ENCODE results near the gene AIF1L. TPM values are rescaled to one million over a fixed set of nuclear protein-coding genes. Genes with fewer than 3 reads are reported as not detected.

The AIF1L gene
- total and polyA plus RNA-seq, 2 experiments from 2014 or later = 4.2 to 6.0 TPM

GRCh38 chr9:131104016-131104740 is 7.8 kb downstream of the AIF1L start:
- no peaks in the 10 kb centered on the region for H4K20me1 ChIP-seq (ENCODE audit: insufficient read depth, poor library complexity, severe bottlenecking)

GRCh38 chr9:131105952-131106351 is 9.6 kb downstream of the AIF1L start:
- Histone ChIP-seq H3K27ac (no peak overlapping the region), H3K36me3 (replicated peaks; ENCODE audit: insufficient read depth, low read depth) (no peaks in the 10 kb centered on the region), H3K9me2 (replicated peaks; ENCODE audit: insufficient read depth) (no peaks in the 10 kb centered on the region), H3K79me2 (no peaks in the 10 kb centered on the region), H3K4me2 (no peak overlapping the region), H3K9me3 (ENCODE audit: low read depth) (no peaks in the 10 kb centered on the region), H3K27me3 (no peaks in the 10 kb centered on the region), H4K20me1 (ENCODE audit: insufficient read depth, poor library complexity, severe bottlenecking) (no peaks in the 10 kb centered on the region), H3K4me1 (ENCODE audit: insufficient read depth) (no peaks in the 10 kb centered on the region), H2AFZ (no peak overlapping the region), H3K4me3 (no peak overlapping the region)
- no peak for TF ChIP-seq EZH2phosphoT487 (IDR thresholded peaks at IDR 0.05; ENCODE audit: low read depth, severe bottlenecking, unreplicated experiment)
- no peak for TF ChIP-seq EZH2 (IDR thresholded peaks at IDR 0.05; ENCODE audit: borderline replicate concordance)
- TF ChIP-seq CTCF (IDR thresholded peaks at IDR 0.05; ENCODE audit: poor library complexity) = no peak
- WGBS (ENCODE audit: low lambda C conversion rate, missing lambda C conversion rate) = 97% methylated on average over 8 of the region's 8 CpGs
- DNase-seq (ENCODE audit: low spot score) = no peak

More at GRCh38 chr9:131104016-131104740, 7.8 kb downstream of the AIF1L start:
- Histone ChIP-seq H3K4me1 (ENCODE audit: insufficient read depth) (no peaks in the 10 kb centered on the region), H3K79me2 (no peaks in the 10 kb centered on the region), H3K36me3 (replicated peaks; ENCODE audit: insufficient read depth, low read depth) (no peaks in the 10 kb centered on the region), H3K4me2 (no peak overlapping the region), H3K9me3 (ENCODE audit: low read depth) (no peaks in the 10 kb centered on the region), H3K27ac (no peak overlapping the region), H2AFZ (no peak overlapping the region), H3K27me3 (no peaks in the 10 kb centered on the region), H3K9me2 (replicated peaks; ENCODE audit: insufficient read depth) (no peaks in the 10 kb centered on the region), H3K4me3 (no peak overlapping the region)
- 82% methylated on average over 5 of the region's 5 CpGs for WGBS (ENCODE audit: low lambda C conversion rate, missing lambda C conversion rate)
- TF ChIP-seq EZH2 (IDR thresholded peaks at IDR 0.05; ENCODE audit: borderline replicate concordance) (no peak), CTCF (IDR thresholded peaks at IDR 0.05; ENCODE audit: poor library complexity) (no peak), EZH2phosphoT487 (IDR thresholded peaks at IDR 0.05; ENCODE audit: low read depth, severe bottlenecking, unreplicated experiment) (no peak)
- no peak for DNase-seq (ENCODE audit: low spot score)

GRCh38 chr9:131107760-131108159 is 11.4 kb downstream of the AIF1L start:
- Histone ChIP-seq H3K4me3 (no peak overlapping the region), H3K27me3 (no peaks in the 10 kb centered on the region), H3K4me1 (ENCODE audit: insufficient read depth) (no peaks in the 10 kb centered on the region), H2AFZ (no peak overlapping the region), H3K4me2 (no peak overlapping the region), H4K20me1 (ENCODE audit: insufficient read depth, poor library complexity, severe bottlenecking) (no peaks in the 10 kb centered on the region), H3K27ac (no peak overlapping the region), H3K79me2 (no peaks in the 10 kb centered on the region), H3K9me3 (ENCODE audit: low read depth) (no peaks in the 10 kb centered on the region), H3K36me3 (replicated peaks; ENCODE audit: insufficient read depth, low read depth) (no peaks in the 10 kb centered on the region), H3K9me2 (replicated peaks; ENCODE audit: insufficient read depth) (no peaks in the 10 kb centered on the region)
- 83% methylated on average over 8 of the region's 8 CpGs for WGBS (ENCODE audit: low lambda C conversion rate, missing lambda C conversion rate)
- no peak for DNase-seq (ENCODE audit: low spot score)
- TF ChIP-seq CTCF (IDR thresholded peaks at IDR 0.05; ENCODE audit: poor library complexity) (no peak), EZH2 (IDR thresholded peaks at IDR 0.05; ENCODE audit: borderline replicate concordance) (no peak), EZH2phosphoT487 (IDR thresholded peaks at IDR 0.05; ENCODE audit: low read depth, severe bottlenecking, unreplicated experiment) (no peak)
